NT2/D1 (cell line): ENCODE measurements around the gene MAN2B1.
"Not testable (repeated sequence)": the region's sequence is repeated elsewhere in the genome, so short reads cannot be mapped to it uniquely, and the experiment has no call there.

ENCODE experiments used
- DNase-seq: peaks from one replicate; pipeline ENCODE4 v3.0.0-alpha.2; 2011; ENCODE audit warnings: low read depth, low spot score
- H3K27me3 ChIP-seq: 2 replicates; pipeline ENCODE4 v1.6.0; 2011; ENCODE audit warnings: mild to moderate bottlenecking; ENCODE audit not compliant: insufficient read length, insufficient read depth
- H3K36me3 ChIP-seq: 2 replicates; pipeline ENCODE4 v1.6.1; 2011; ENCODE audit warnings: mild to moderate bottlenecking, low read length, mixed read lengths; ENCODE audit not compliant: insufficient read depth, insufficient read length
- H3K4me1 ChIP-seq: 2 replicates; pipeline ENCODE4 v1.5.1; 2011; ENCODE audit not compliant: insufficient read depth, insufficient read length
- H3K4me3 ChIP-seq: 2 replicates; pipeline ENCODE4 v1.5.1; 2011; ENCODE audit warnings: low read depth; ENCODE audit not compliant: insufficient read length
- H3K9ac ChIP-seq: 2 replicates; pipeline ENCODE4 v1.6.0; 2011; ENCODE audit warnings: low read depth; ENCODE audit not compliant: insufficient read length
- H3K9me3 ChIP-seq: 2 replicates; pipeline ENCODE4 v1.5.1; 2011; ENCODE audit warnings: mild to moderate bottlenecking, low read length; ENCODE audit not compliant: insufficient read depth
- SUZ12 ChIP-seq: IDR thresholded peaks from 2 replicates; pipeline ENCODE4 v1.6.1; 2011; ENCODE audit not compliant: insufficient read length, insufficient read depth; ENCODE audit errors: extremely low read depth
- YY1 ChIP-seq: IDR thresholded peaks from 2 replicates; pipeline ENCODE4 v1.6.1; 2011; ENCODE audit not compliant: insufficient read length, insufficient read depth
- ZNF274 ChIP-seq: IDR thresholded peaks from 2 replicates; pipeline ENCODE4 v1.6.1; 2011; ENCODE audit warnings: mild to moderate bottlenecking, low read depth, low read length

MAN2B1 gene

GRCh38 chr19:12706332-12706718 lies 39.8 kb upstream of the MAN2B1 start:
- Histone ChIP-seq H3K9me3 (no peaks in the 10 kb centered on the region), H3K4me1 (peaks cover 13% of the 10 kb centered on the region), H3K27me3 (no peaks in the 10 kb centered on the region), H3K9ac (no peak overlapping the region), H3K4me3 (no peak overlapping the region), H3K36me3 (peaks cover 100% of the 10 kb centered on the region)
- TF ChIP-seq YY1 (no peak), ZNF274 (no peak), SUZ12 (no peak)
- DNase-seq, result no peak

- TF ChIP-seq YY1, result no peak
- no peak for TF ChIP-seq ZNF274
- no peak for TF ChIP-seq SUZ12
- H3K27me3 ChIP-seq, result no peaks in the 10 kb centered on the region
- no peak for DNase-seq
- peaks cover 11% of the 10 kb centered on the region for H3K4me1 ChIP-seq
- no peak overlapping the region for H3K9ac ChIP-seq
- no peak overlapping the region for H3K4me3 ChIP-seq
- no peaks in the 10 kb centered on the region for H3K9me3 ChIP-seq
- peaks cover 100% of the 10 kb centered on the region for H3K36me3 ChIP-seq
Measured at GRCh38 chr19:12705654-12706331, 39.3 kb upstream of the MAN2B1 start.

- no peaks in the 10 kb centered on the region for H3K27me3 ChIP-seq
- DNase-seq, result no peak
- H3K9me3 ChIP-seq, result no peaks in the 10 kb centered on the region
- no peak overlapping the region for H3K9ac ChIP-seq
- no peak overlapping the region for H3K4me3 ChIP-seq
- H3K36me3 ChIP-seq, result peaks cover 99% of the 10 kb centered on the region
- peaks cover 13% of the 10 kb centered on the region for H3K4me1 ChIP-seq
- no peak for TF ChIP-seq ZNF274
- TF ChIP-seq SUZ12, result no peak
Measured at GRCh38 chr19:12705169-12705568, 38.6 kb upstream of the MAN2B1 start.

GRCh38 chr19:12703046-12703445 lies 36.5 kb upstream of the MAN2B1 start:
- no peaks in the 10 kb centered on the region for H3K9me3 ChIP-seq
- TF ChIP-seq ZNF274 (no peak), SUZ12 (no peak), YY1 (no peak)
- H3K27me3 ChIP-seq, result no peaks in the 10 kb centered on the region
- H3K9ac ChIP-seq, result no peak overlapping the region
- DNase-seq, result peak; percentile 87
- no peak overlapping the region for H3K4me3 ChIP-seq
- H3K4me1 ChIP-seq, result peaks cover 13% of the 10 kb centered on the region
- peaks cover 99% of the 10 kb centered on the region for H3K36me3 ChIP-seq

- H3K9ac ChIP-seq, result peak overlapping the region; percentile 26
- peaks cover 92% of the 10 kb centered on the region for H3K36me3 ChIP-seq
- H3K4me3 ChIP-seq, result no peak overlapping the region
- TF ChIP-seq YY1, result no peak
- no peak for TF ChIP-seq SUZ12
- no peak for TF ChIP-seq ZNF274
- H3K27me3 ChIP-seq, result no peaks in the 10 kb centered on the region
- no peak for DNase-seq
- H3K4me1 ChIP-seq, result peaks cover 13% of the 10 kb centered on the region
- no peaks in the 10 kb centered on the region for H3K9me3 ChIP-seq
Measured at GRCh38 chr19:12701596-12702282, 35.2 kb upstream of the MAN2B1 start.

GRCh38 chr19:12698138-12698537 lies 31.6 kb upstream of the MAN2B1 start:
- no peak for DNase-seq
- Histone ChIP-seq H3K9ac (no peak overlapping the region), H3K4me3 (no peak overlapping the region), H3K4me1 (peaks cover 12% of the 10 kb centered on the region), H3K27me3 (peaks cover 5% of the 10 kb centered on the region), H3K36me3 (peaks cover 58% of the 10 kb centered on the region), H3K9me3 (no peaks in the 10 kb centered on the region)
- no peak for TF ChIP-seq YY1
- TF ChIP-seq SUZ12, result no peak
- no peak for TF ChIP-seq ZNF274

GRCh38 chr19:12697425-12697824 lies 30.9 kb upstream of the MAN2B1 start:
- not testable (repeated sequence) for H3K27me3 ChIP-seq, H3K4me1 ChIP-seq, DNase-seq, H3K9me3 ChIP-seq
- Histone ChIP-seq H3K4me3 (peak overlapping the region; percentile 98), H3K36me3 (peaks cover 56% of the 10 kb centered on the region), H3K9ac (peak overlapping the region; percentile 94)
